ELR (cell line): ENCODE measurements around the gene HCK.
A peak's percentile ranks its signal among the peaks of the same experiment; 100 is the strongest.
"Not testable (repeated sequence)": the region's sequence is repeated elsewhere in the genome, so short reads cannot be mapped to it uniquely, and the experiment has no call there.

Experiments used
- DNase-seq: peaks from one replicate; pipeline ENCODE4 v3.0.0-alpha.2; 2015; ENCODE audit warnings: low read depth

The HCK gene

GRCh38 chr20:32029561-32029960 lies 22.5 kb upstream of the HCK start:
- DNase-seq, result no peak

GRCh38 chr20:32031007-32031958 lies 20.8 kb upstream of the HCK start:
- DNase-seq, result peak; percentile 93

GRCh38 chr20:32033316-32033715 lies 18.7 kb upstream of the HCK start:
- no peak for DNase-seq

- not testable (repeated sequence) for DNase-seq
Measured at GRCh38 chr20:32033721-32034120, 18.3 kb upstream of the HCK start.

- peak; percentile 33 for DNase-seq
Measured at GRCh38 chr20:32034581-32035425, 17.2 kb upstream of the HCK start.

- no peak for DNase-seq
Measured at GRCh38 chr20:32035426-32035779, 16.6 kb upstream of the HCK start.

GRCh38 chr20:32036252-32036651 lies 15.8 kb upstream of the HCK start:
- no peak for DNase-seq

GRCh38 chr20:32036716-32037485 lies 15.1 kb upstream of the HCK start:
- DNase-seq, result no peak

- DNase-seq, result peak; percentile 46
Measured at GRCh38 chr20:32037929-32038328, 14.1 kb upstream of the HCK start.

GRCh38 chr20:32040142-32040953 lies 11.7 kb upstream of the HCK start:
- no peak for DNase-seq

- no peak for DNase-seq
Measured at GRCh38 chr20:32045999-32046398, 6.0 kb upstream of the HCK start.

GRCh38 chr20:32050324-32050841 lies 1.7 kb upstream of the HCK start:
- DNase-seq, result no peak

- no peak for DNase-seq
Measured at GRCh38 chr20:32050851-32051556, 1.0 kb upstream of the HCK start.

- no peak for DNase-seq
Measured at GRCh38 chr20:32051720-32052089, 337 bp upstream of the HCK start.

GRCh38 chr20:32052778-32053362 lies 828 bp downstream of the HCK start:
- no peak for DNase-seq

GRCh38 chr20:32053648-32054047 lies 1.6 kb downstream of the HCK start:
- no peak for DNase-seq

GRCh38 chr20:32056708-32057483 lies 4.9 kb downstream of the HCK start:
- no peak for DNase-seq

- no peak for DNase-seq
Measured at GRCh38 chr20:32057656-32058184, 5.7 kb downstream of the HCK start.

- no peak for DNase-seq
Measured at GRCh38 chr20:32059189-32059588, 7.1 kb downstream of the HCK start.
